HepG2 (cell line): ENCODE results near the gene COPS7A. TPM values are rescaled to one million over a fixed set of nuclear protein-coding genes. Genes with fewer than 3 reads are reported as not detected.
"Not testable (repeated sequence)": the region's sequence is repeated elsewhere in the genome, so short reads cannot be mapped to it uniquely, and the experiment has no call there.

Source experiments
- ATAC-seq: fragments of 200-7000 bp; cut with Tn5 transposase; 3 replicates; pipeline ENCODE4 v1.9.1; 2020; ENCODE audit warnings: mild to moderate bottlenecking, moderate library complexity
- BruUV-seq: library from RNA; stranded (reverse); fragments of 400-500 nt; replicated peaks from 2 replicates; lab custom pipeline; 2021; lab: Mats Ljungman, UMichigan
- CTCF ChIA-PET: fragments of 300-600 bp; formaldehyde crosslinking; extraction: SDS; loops from one replicate; lab custom pipeline; 2021; ENCODE audit warnings: low total read pairs, inconsistent platforms, low intra/inter-chr PET ratio; lab: Yijun Ruan, JAX
- POLR2A ChIA-PET: fragments of 350-600 bp; sonication (Branson Sonifier 250); formaldehyde crosslinking; loops from one replicate; lab custom pipeline; 2020; ENCODE audit warnings: antibody characterized with exemption, inconsistent platforms; lab: Yijun Ruan, JAX
- DNase-seq: peaks from one replicate; pipeline ENCODE4 v3.0.0-alpha.2; 2015; ENCODE audit warnings: low spot score
- FAIRE-seq: peaks from 3 replicates; lab custom pipeline; 2011; peaks lifted over from hg19 to GRCh38; lab: Jason Lieb, UNC
- H2AFZ ChIP-seq: one replicate; pipeline ENCODE4 v1.6.1; 2011; ENCODE audit warnings: low read length, inconsistent platforms
- H3K27ac ChIP-seq: fragments of 300-600 bp; 3 replicates; pipeline ENCODE4 v1.8.0; 2011; ENCODE audit warnings: mixed run types, mild to moderate bottlenecking, mixed read lengths, low read length, inconsistent platforms; ENCODE audit not compliant: insufficient read depth; ENCODE audit errors: extremely low read length
- H3K27me3 ChIP-seq, 2 experiments: fragments of 200-600 bp in 1 of 2; 2 replicates in 1 of 2; 3 replicates in 1 of 2; pipeline versions ENCODE4 v1.6.0 to v1.8.0; 2011; ENCODE audit warnings: low read length in 2 of 2, mild to moderate bottlenecking in 2 of 2, moderate library complexity in 2 of 2, inconsistent platforms in 1 of 2; ENCODE audit not compliant: insufficient read depth in 2 of 2, control insufficient read depth in 1 of 2
- H3K36me3 ChIP-seq, 2 experiments: fragments of 200-600 bp in 1 of 2; replicated peaks in 1 of 2; 2 replicates in 1 of 2; 3 replicates in 1 of 2; pipeline versions ENCODE4 v1.5.1 to v1.8.0; 2011; ENCODE audit warnings: low read length in 2 of 2, inconsistent platforms in 1 of 2; ENCODE audit not compliant: insufficient read depth in 2 of 2, control insufficient read depth in 1 of 2
- H3K4me1 ChIP-seq: 2 replicates; pipeline ENCODE4 v1.5.1; 2012; ENCODE audit warnings: low read length, inconsistent platforms; ENCODE audit not compliant: insufficient read depth
- H3K4me2 ChIP-seq: 2 replicates; pipeline ENCODE4 v1.6.0; 2011; ENCODE audit warnings: low read depth, low read length, inconsistent platforms
- H3K4me3 ChIP-seq, 3 experiments: fragments of 200-600 bp in 1 of 3; sonication (generic), shearing (Covaris generic) in 1 of 3; replicated peaks in 1 of 3; 2 replicates each; pipeline ENCODE4 v1.5.1; 2011 to 2016; ENCODE audit warnings: low read length in 3 of 3, inconsistent platforms in 2 of 3, low read depth in 2 of 3, mild to moderate bottlenecking in 2 of 3, control low read depth in 1 of 3, mixed read lengths in 1 of 3; ENCODE audit not compliant: insufficient read depth in 1 of 3
- H3K79me2 ChIP-seq: one replicate; pipeline ENCODE4 v1.6.1; 2011; ENCODE audit warnings: low read length, inconsistent platforms; ENCODE audit not compliant: insufficient read depth
- H3K9ac ChIP-seq: 2 replicates; pipeline ENCODE4 v1.6.0; 2011; ENCODE audit warnings: mild to moderate bottlenecking, low read depth, low read length, inconsistent platforms; ENCODE audit not compliant: insufficient read depth
- H3K9me3 ChIP-seq: 2 replicates; pipeline ENCODE4 v1.5.1; 2012; ENCODE audit warnings: mild to moderate bottlenecking, low read length
- H4K20me1 ChIP-seq: 2 replicates; pipeline ENCODE4 v1.6.0; 2011; ENCODE audit warnings: inconsistent platforms, mild to moderate bottlenecking, low read length, moderate library complexity; ENCODE audit not compliant: insufficient read depth
- KLF6 ChIP-seq: IDR thresholded peaks from 2 replicates; pipeline ENCODE4 v1.8.0; 2016; ENCODE audit warnings: missing biosample characterization, missing genetic modification reagents
- NCOA1 ChIP-seq: sonication (generic); formaldehyde crosslinking; IDR thresholded peaks from 2 replicates; pipeline ENCODE4 v1.9.0; 2021; ENCODE audit warnings: missing genetic modification reagents
- RELA ChIP-seq: sonication (generic); formaldehyde crosslinking; IDR thresholded peaks from 2 replicates; pipeline ENCODE4 v1.4.0; 2020; ENCODE audit warnings: missing genetic modification reagents
- ZNF430 ChIP-seq: sonication (generic); formaldehyde crosslinking; IDR thresholded peaks from 2 replicates; pipeline ENCODE4 v1.9.0; 2021; ENCODE audit warnings: mild to moderate bottlenecking, missing genetic modification reagents
- WGBS: methylation state at CpG from one replicate; pipeline ENCODE4 v1.1.6; 2017; ENCODE audit warnings: low lambda C conversion rate; 5-methylcytosine and 5-hydroxymethylcytosine counted together
- in situ Hi-C: cut with HindIII; loops from 2 replicates; pipeline ENCODE4 v1.10.0; 2017; ENCODE audit warnings: low pct_unique_long_range_greater_than_20kb; ENCODE audit not compliant: extremely low pct_ligation_motif_present
- intact Hi-C: fragments of 100-400 bp; cut with micrococcal nuclease; formaldehyde crosslinking; loops from one replicate; pipeline ENCODE4 v1.10.0; 2022; ENCODE audit not compliant: unreplicated experiment
- polyA plus RNA-seq, 8 experiments: library from polyadenylated mRNA; depleted of rRNA in 3 of 8; stranded (reverse) in 7 of 8; unstranded in 1 of 8; fragments of >200 nt; fragmentation: Illumina TruSeq in 4 of 8; extraction: Trizol in 4 of 8; gene quantifications; 2 replicates each; pipeline versions ENCODE4 v1.2.1 to v1.2.3, GENCODE V29; 2011 to 2016; ENCODE audit warnings: low read depth in 4 of 8, missing spikeins in 1 of 8, mixed read lengths in 1 of 8; ENCODE audit not compliant: insufficient read depth in 1 of 8
- total RNA-seq, 5 experiments: library from RNA; depleted of rRNA; stranded (reverse); fragments of >200 nt; fragmentation: Illumina TruSeq; extraction: Trizol; gene quantifications; 2 replicates each; pipeline ENCODE4 v1.2.3, GENCODE V29; 2016; ENCODE audit warnings: low read depth in 1 of 5

Gene COPS7A
- total and polyA plus RNA-seq, 2 of the 13 experiments (the other 11 are each of a cell fraction or from before 2014, with no cell fraction given), result 40.0 to 73.6 TPM

- H3K27ac ChIP-seq, H3K9me3 ChIP-seq, H3K4me2 ChIP-seq, H3K27me3 ChIP-seq, CTCF ChIA-PET, DNase-seq, POLR2A ChIA-PET, intact Hi-C loops, H2AFZ ChIP-seq, H3K9ac ChIP-seq, in situ Hi-C loops, H3K4me3 ChIP-seq, H3K4me1 ChIP-seq, BruUV-seq, H4K20me1 ChIP-seq, FAIRE-seq, H3K79me2 ChIP-seq, ATAC-seq: not testable (repeated sequence)
- peak; percentile 89 for TF ChIP-seq ZNF430 (CRISPR knock-in tag)
- H3K36me3 ChIP-seq, result peaks cover 16 to 18% of the 10 kb centered on the region in 2 experiments; a peak in 4 of 5 replicates
- 36% methylated on average over 7 of the region's 7 CpGs for WGBS
Measured at GRCh38 chr12:6743300-6743699, 19.5 kb downstream of the COPS7A start.

- Histone ChIP-seq H3K27me3 (no peaks in the 10 kb centered on the region), H3K27ac (no peak overlapping the region), H3K36me3 (peaks cover 31 to 44% of the 10 kb centered on the region in 2 experiments), H3K4me1 (peaks cover 1% of the 10 kb centered on the region), H3K4me2 (no peak overlapping the region), H3K9ac (no peak overlapping the region), H2AFZ (no peak overlapping the region), H3K9me3 (no peaks in the 10 kb centered on the region), H4K20me1 (no peaks in the 10 kb centered on the region), H3K79me2 (peaks cover 6% of the 10 kb centered on the region), H3K4me3 (no peak overlapping the region)
- ATAC-seq (no peak; the same call in 1 of the 3 replicates), DNase-seq (no peak), FAIRE-seq (no peak)
- intact Hi-C loops, result no loop called here
- POLR2A ChIA-PET, result interaction anchor here (0.8 to 1.3 kb wide), 2 partner anchors 22 kb away, joined by 3 to 4 read pairs; partner anchors contain the start of gene COPS7A
- no peak for TF ChIP-seq RELA
- no peak for TF ChIP-seq NCOA1 (CRISPR knock-in tag)
- TF ChIP-seq KLF6 (CRISPR knock-in tag), result no peak
- no TSS peak for BruUV-seq
- WGBS, result 95% methylated on average over 9 of the region's 13 CpGs
- in situ Hi-C loops, result loop anchor here (5.0 kb wide), 1 partner anchor 36 kb away; no protein-coding TSS in a partner anchor
- CTCF ChIA-PET, result no interaction called here
Measured at GRCh38 chr12:6745741-6746525, 22.1 kb downstream of the COPS7A start.
